Measurements from ENCODE around the gene BAG2. TPM values are rescaled to one million over a fixed set of nuclear protein-coding genes. Genes with fewer than 3 reads are reported as not detected.

BAG2 gene
- total and polyA plus RNA-seq, 2 of the 13 experiments (the other 11 are each of a cell fraction or from before 2014, with no cell fraction given) = 5.7 to 15.1 TPM

DNA sequence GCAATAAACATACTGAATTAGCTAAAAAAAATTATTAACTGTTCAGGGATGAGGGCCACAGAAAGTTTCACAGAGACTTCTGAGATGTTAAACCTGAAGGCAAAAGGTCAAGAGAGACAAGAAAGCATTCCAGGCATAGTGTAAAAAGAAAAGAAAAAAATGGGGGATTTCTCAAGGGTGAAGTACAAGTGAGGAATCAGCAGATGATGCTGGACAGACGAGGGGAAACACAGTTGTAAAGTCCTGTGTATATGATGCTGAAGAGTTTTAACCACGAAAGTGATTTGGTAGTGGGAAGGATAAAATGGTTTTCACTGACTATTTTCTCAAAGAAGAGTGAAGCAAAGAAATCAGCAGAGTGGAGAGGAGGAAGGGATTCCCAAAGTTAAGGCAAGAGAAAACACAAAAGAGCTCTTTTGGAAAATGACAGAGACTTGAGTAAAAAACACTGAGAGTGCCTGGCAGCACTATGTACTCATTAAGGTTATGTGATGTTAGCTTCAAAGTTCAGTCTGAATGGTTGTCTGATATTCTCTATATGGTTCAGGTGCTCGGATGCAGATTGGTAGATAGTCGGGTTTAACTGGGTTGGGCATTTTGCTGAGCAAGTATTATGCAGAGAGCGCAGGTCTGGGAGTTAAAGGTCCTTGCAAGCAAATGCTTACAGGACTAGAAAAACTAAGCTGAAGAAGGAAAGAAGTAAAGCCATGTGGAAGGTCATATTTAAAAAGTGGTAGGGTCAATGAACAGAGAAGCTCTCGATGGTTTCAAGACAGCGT, 33.6 kb downstream of the BAG2 start:
- Histone ChIP-seq H3K36me3 (replicated peaks in 1 of 2; ENCODE audit: control insufficient read depth in 1 of 2, insufficient read depth in 2 of 2, low read length in 2 of 2) (no peaks in the 10 kb centered on the region; a peak in 1 of 5 replicates), H4K20me1 (ENCODE audit: insufficient read depth, low read length) (no peaks in the 10 kb centered on the region), H3K79me2 (ENCODE audit: insufficient read depth, low read length) (peaks cover 3% of the 10 kb centered on the region), H3K27me3 (ENCODE audit: control insufficient read depth in 1 of 2, insufficient read depth in 2 of 2, low read length in 2 of 2) (no peaks in the 10 kb centered on the region), H3K9ac (ENCODE audit: insufficient read depth, low read depth, low read length) (no peak overlapping the region), H3K27ac (ENCODE audit: extremely low read length, insufficient read depth, low read length) (no peak overlapping the region), H3K4me1 (ENCODE audit: insufficient read depth, low read length) (no peaks in the 10 kb centered on the region), H3K9me3 (ENCODE audit: low read length) (no peaks in the 10 kb centered on the region), H2AFZ (ENCODE audit: low read length) (no peak overlapping the region), H3K4me2 (ENCODE audit: low read depth, low read length) (no peak overlapping the region), H3K4me3 (replicated peaks in 1 of 3; ENCODE audit: insufficient read depth in 1 of 3, low read depth in 2 of 3, low read length in 3 of 3) (no peak overlapping the region)
- ChIA-PET CTCF (ENCODE audit: low intra/inter-chr PET ratio, low total read pairs) (no interaction called here), POLR2A (no interaction called here)
- DNase-seq (ENCODE audit: low spot score) (no peak), ATAC-seq (no peak), FAIRE-seq (no peak)
- 94% methylated on average over 7 of the region's 7 CpGs for WGBS (ENCODE audit: low lambda C conversion rate)
- intact Hi-C loops (cut with micrococcal nuclease; ENCODE audit: unreplicated experiment) = no loop called here
- no TSS peak for BruUV-seq (replicated peaks)
- TF ChIP-seq MAFF (IDR thresholded peaks at IDR 0.05; ENCODE audit: low read depth, low read length) = peak; percentile 56
- TF ChIP-seq HIVEP1 (CRISPR knock-in tag; IDR thresholded peaks at IDR 0.05) = no peak
- peak; percentile 20 to 40; a peak in 2 of 4 replicates for TF ChIP-seq MAFK (conservative IDR thresholded peaks at IDR 0.05 in 1 of 2, IDR thresholded peaks at IDR 0.05 in 1 of 2; ENCODE audit: low read length in 2 of 2)
- in situ Hi-C loops (cut with HindIII; ENCODE audit: extremely low pct_ligation_motif_present, low pct_unique_long_range_greater_than_20kb) = no loop called here

DNA sequence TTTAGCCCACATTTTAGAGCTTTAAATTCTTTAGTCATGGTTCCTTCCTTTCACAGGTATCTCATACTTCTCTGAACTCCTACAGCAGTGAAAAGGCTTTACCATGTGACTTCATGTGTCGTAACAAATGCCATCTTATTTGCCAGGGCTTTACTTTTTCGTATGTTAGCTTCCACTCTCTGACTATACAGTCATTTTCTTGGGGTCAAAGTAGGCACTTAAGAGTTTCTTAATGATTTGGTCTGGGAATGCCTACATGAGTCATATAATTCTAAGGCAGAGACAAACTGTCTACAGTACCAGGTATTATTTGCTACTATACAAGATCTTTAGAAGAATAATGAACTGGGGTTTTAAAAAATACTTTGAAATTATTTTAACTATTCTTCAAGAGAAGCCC, 35.0 kb downstream of the BAG2 start:
- Histone ChIP-seq H3K27ac (ENCODE audit: extremely low read length, insufficient read depth, low read length) (no peak overlapping the region), H3K9ac (ENCODE audit: insufficient read depth, low read depth, low read length) (no peak overlapping the region), H3K36me3 (replicated peaks in 1 of 2; ENCODE audit: control insufficient read depth in 1 of 2, insufficient read depth in 2 of 2, low read length in 2 of 2) (no peaks in the 10 kb centered on the region; a peak in 1 of 5 replicates), H3K4me2 (ENCODE audit: low read depth, low read length) (no peak overlapping the region), H3K9me3 (ENCODE audit: low read length) (no peaks in the 10 kb centered on the region), H3K4me3 (replicated peaks in 1 of 3; ENCODE audit: insufficient read depth in 1 of 3, low read depth in 2 of 3, low read length in 3 of 3) (no peak overlapping the region), H3K79me2 (ENCODE audit: insufficient read depth, low read length) (peaks cover 3% of the 10 kb centered on the region), H3K4me1 (ENCODE audit: insufficient read depth, low read length) (no peaks in the 10 kb centered on the region), H4K20me1 (ENCODE audit: insufficient read depth, low read length) (no peaks in the 10 kb centered on the region), H3K27me3 (ENCODE audit: control insufficient read depth in 1 of 2, insufficient read depth in 2 of 2, low read length in 2 of 2) (no peaks in the 10 kb centered on the region), H2AFZ (ENCODE audit: low read length) (no peak overlapping the region)
- no peak for DNase-seq (ENCODE audit: low spot score)
- intact Hi-C loops (cut with micrococcal nuclease; ENCODE audit: unreplicated experiment) = no loop called here
- FAIRE-seq = no peak
- no TSS peak for BruUV-seq (replicated peaks)
- TF ChIP-seq ATF7 (IDR thresholded peaks at IDR 0.05) (no peak), ATF7 (CRISPR knock-in tag; IDR thresholded peaks at IDR 0.05) (no peak)
- no peak for ATAC-seq
- ChIA-PET POLR2A (no interaction called here), CTCF (ENCODE audit: low intra/inter-chr PET ratio, low total read pairs) (no interaction called here)
- in situ Hi-C loops (cut with HindIII; ENCODE audit: extremely low pct_ligation_motif_present, low pct_unique_long_range_greater_than_20kb) = no loop called here
- WGBS (ENCODE audit: low lambda C conversion rate) = 99% methylated on average over 2 of the region's 2 CpGs

Measured in HepG2 (cell line).